Measurements from ENCODE around the gene GOLGA6L10.
"Not testable (repeated sequence)": the region's sequence is repeated elsewhere in the genome, so short reads cannot be mapped to it uniquely, and the experiment has no call there.

Gene GOLGA6L10, protein sequence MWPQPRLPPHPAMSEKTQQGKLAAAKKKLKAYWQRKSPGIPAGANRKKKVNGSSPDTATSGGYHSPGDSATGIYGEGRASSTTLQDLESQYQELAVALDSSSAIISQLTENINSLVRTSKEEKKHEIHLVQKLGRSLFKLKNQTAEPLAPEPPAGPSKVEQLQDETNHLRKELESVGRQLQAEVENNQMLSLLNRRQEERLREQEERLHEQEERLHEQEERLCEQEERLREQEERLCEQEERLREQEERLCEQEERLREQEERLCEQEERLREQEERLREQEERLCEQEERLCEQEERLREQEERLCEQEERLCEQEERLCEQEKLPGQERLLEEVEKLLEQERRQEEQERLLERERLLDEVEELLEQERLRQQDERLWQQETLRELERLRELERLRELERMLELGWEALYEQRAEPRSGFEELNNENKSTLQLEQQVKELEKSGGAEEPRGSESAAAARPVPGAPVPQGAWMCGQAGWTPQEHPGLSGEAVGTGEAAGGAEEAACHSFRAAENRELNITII

DNA sequence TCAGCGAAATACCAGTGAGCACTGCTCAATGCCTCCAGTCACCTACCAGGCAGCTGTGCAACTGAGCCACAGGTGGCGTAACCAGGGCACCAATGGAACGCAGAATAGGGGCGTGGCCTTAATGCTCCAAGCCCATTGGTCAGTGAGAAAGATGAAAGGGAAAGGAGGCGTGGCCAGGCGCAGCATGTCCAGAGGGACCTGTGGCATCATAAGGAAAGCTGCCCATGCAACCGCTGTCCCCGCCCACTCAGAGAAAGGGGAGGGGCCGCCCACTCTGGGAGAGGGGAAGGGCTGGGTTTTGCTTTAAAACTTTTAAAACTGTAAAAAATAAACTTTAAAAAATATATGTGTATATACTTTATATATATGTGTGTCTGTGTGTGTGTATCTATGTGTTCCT, at the start of gene GOLGA6L10:
Gene GOLGA6L10 (minus strand): TSS at position 101 of the 400 bp plus-strand sequence. CDS start 100 bp downstream, at position 1.
- not testable (repeated sequence) for DNase-seq

DNA sequence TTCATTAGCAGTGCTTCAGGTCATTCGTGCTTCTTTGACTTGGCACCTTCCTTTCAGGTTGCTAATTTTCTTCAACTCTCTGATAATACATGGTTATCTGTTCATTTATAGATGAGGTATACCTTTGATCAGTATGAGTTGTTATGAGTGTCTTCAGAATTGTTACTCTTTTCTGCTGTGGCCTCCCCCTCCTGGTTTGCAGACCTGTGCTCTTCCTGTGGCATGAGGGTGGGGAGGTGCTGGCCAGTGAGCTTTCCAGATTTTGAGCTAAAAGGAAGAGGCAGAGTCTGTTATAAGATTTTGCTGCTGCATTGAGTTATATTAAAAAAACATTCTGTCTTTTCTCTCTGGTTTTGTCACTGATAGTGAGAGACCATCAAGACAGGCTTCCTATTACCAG, 49.5 kb upstream of the GOLGA6L10 start:
- DNase-seq: no peak

DNA sequence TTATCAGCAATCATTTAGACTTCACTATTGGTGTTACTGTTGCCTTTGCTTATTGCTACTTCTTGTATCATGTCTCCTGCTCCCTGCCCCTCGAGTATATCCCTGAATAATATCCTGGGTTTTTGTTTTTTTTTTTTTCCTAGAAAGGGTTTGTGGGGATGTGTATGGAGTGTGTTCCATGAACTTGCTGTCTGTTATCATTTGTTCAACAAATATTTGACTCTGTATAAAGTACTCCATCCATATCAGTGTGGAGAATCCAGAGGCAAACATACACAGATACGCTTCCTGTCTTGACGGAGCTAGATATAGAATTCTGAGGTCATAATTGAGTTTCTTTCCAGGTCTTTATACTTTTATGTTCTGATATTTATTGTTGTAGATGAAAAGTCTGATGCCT, 48.5 kb upstream of the GOLGA6L10 start:
- no peak for DNase-seq

DNA sequence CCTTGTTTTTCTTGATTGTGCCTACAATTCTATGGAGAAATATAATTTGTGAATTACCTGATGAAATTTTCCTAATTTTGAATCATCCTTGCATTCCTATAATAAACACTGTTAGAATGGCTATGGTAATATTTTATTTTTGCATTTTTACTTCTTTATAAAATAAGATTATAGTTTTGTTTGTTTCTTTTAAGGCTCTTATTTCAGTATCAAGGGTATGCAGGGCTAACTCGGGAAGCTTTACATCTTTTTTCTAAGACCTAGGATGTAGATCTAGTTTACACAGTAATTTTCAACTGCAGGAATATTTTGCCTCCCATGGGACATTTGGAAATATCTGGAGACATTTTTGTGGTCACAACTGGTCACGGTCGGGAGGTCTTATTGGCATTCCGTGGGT, 46.5 kb upstream of the GOLGA6L10 start:
- DNase-seq: peak; percentile 44

DNA sequence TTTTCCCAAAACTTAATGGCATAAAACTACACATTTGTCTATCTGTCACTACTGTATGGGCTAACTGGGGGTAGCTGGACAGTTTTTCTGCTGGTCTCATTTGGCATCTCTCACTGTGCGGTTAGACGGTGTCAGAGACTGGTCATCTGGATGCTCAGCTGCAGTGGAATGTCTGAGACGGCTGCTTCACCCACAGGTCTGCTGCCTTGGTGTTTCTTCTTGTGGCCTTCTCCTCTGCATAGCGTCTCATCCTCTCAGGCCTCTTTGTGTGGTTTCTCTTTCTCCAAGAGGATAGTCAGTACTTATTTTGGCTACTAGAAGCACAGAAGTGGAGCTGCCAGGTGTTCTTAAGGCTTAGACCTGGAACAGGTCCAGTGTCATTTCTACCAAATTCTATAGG, 44.4 kb upstream of the GOLGA6L10 start:
- DNase-seq: peak; percentile 61

DNA sequence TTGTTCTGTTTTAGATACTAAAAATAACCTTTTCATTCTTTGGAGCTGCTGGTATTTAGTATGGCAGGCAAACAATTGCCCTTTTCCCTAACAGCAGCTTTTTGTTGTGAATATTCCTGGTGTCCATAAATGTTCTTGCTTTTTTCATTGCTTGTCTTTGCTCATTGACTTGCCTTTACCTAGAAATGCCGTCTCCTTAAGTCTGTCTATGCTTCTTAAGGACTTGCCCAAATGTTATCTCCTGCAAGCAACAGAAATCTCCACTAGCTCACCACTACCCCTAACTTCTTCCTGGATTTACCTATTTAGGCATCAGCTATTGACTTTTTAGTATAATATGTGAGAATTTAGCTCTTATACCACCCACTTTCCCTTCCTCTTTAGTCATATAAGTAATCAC, 42.8 kb upstream of the GOLGA6L10 start:
- not testable (repeated sequence) for DNase-seq

DNA sequence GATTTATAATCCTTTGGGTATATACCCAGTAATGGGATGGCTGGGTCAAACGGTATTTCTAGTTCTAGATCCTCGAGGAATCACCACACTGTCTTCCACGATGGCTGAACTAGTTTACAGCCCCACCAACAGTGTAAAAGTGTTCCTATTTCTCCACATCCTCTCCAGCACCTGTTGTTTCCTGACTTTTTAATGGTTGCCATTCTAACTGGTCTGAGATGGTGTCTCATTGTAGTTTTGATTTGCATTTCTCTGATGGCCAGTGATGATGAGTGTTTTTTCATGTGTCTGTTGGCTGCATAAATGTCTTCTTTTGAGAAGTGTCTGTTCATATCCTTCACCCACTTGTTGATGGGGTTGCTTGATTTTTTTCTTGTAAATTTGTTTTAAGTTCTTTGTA, 40.9 kb upstream of the GOLGA6L10 start:
- not testable (repeated sequence) for DNase-seq

DNA sequence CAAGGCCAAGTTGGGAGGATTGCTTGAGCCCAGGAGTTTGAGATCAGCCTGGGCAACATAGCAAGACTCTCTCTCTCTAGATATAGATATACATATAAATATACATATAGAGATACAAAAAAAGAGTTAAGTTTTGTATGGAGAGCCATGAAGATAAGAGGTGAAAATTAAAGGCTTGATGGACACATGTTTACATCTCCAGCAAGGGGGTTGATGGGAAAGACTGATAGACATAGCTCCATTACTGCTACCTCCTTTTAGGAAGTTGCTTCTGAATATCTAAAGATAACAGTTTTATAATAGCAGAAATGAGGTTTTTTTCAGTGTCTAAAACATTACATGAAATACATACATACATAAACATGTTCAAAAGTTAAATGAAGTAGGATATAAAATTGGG, 37.9 kb upstream of the GOLGA6L10 start:
- not testable (repeated sequence) for DNase-seq

DNA sequence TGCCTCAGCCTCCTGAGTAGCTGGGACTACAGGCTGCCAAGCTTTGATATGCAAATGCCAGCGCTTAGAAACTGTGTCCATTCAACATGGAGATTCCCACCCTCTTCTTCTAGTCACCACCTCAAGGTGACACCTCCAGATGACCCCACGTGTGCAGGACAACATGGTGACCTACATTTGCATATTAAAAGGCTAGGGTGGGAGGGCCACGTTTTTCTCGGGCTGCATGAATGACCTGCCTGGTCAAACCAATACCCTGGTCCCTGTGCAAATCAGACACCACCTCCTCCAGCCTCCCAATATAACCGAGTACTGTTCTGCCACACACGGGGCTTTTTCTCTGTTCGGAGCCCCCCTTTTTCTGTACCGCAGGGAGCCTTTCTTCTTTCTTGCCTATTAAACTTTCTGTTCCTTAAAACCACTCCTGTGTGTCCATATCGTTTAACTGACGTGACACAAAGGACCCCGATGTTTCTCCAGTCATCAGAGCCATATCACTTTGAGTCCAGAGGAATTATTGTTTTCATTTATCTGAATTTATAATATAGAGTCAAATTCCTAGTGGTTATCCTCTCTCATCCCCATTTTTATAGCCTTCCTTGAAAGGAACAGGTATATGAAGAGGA, 32.2 kb upstream of the GOLGA6L10 start:
- DNase-seq: not testable (repeated sequence)

DNA sequence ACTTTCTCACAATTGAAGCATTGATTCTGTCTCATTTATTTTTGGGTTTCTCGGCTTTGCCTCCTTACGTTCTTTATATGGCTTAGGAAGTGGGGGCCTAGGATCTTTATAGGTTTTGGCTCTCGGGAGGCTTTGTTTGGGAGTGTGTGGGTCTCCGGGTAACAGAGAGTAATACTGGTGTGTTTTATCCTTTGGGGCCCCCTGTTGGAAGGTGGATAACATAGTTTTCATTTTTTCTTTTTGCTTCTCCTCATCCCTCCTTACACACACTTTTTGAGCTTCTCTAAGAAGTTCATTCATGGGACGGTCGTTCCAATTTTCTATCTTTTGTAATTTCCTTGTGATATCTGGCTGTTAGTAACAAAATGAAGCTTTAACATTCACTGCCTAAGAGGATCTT, 30.3 kb upstream of the GOLGA6L10 start:
- not testable (repeated sequence) for DNase-seq

DNA sequence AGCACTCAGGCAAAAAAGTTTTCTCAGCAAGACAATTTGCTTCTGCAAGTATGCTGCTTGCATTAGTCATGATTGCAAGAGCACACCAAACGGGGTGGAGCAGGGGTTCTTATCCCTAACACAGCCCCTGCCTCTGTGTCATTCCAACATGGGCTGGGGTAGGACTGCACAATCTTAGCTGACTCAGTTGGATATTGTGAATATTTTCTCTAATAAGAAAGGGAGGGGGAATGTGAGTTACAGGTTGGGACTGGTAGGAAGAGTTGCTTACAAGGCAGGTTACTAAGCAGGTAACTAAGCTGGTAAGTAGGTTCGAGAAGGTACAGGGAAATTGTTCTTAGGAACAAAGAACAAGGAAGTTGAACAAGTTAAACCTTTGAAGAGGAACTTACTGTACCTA, 24.4 kb upstream of the GOLGA6L10 start:
- peak; percentile 38 for DNase-seq

DNA sequence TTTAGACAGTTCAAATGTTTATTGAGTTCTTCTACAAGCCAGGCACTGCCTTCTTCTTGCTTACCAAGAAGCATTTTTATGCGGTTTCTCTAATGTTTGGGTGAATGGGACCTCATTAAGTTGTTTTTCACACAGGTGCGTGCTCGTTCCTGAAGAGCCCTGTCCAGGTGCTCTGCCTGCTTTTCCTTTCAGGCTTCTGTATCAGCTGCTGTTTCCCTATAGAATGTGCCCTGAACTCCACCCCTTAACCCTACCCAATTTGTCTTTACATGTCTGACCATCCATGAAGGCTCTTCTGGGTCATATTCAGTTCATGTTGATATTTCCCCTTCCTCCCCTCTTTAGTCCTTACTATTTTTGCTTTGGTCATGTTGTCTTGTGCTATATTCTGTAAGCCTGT, 22.4 kb upstream of the GOLGA6L10 start:
- no peak for DNase-seq

DNA sequence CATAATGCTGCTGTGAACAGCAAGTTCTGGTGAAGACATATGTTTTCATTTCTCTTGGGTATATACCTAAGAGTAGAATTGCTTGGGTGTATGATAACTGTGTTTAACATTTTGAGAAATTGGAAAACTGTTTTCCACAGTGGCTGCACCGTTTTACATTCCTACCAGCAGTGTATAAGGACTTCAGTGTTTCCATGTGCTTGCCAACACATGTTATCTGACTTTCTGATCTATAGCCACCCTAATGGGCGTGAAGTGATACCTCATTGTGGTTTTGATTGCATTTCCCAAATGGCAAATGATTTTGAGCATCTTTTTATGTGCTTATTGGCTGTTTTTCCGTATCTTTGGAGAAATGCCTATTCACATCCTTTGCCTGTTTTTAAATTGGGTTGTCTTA, 18.5 kb upstream of the GOLGA6L10 start:
- DNase-seq: peak; percentile 22

DNA sequence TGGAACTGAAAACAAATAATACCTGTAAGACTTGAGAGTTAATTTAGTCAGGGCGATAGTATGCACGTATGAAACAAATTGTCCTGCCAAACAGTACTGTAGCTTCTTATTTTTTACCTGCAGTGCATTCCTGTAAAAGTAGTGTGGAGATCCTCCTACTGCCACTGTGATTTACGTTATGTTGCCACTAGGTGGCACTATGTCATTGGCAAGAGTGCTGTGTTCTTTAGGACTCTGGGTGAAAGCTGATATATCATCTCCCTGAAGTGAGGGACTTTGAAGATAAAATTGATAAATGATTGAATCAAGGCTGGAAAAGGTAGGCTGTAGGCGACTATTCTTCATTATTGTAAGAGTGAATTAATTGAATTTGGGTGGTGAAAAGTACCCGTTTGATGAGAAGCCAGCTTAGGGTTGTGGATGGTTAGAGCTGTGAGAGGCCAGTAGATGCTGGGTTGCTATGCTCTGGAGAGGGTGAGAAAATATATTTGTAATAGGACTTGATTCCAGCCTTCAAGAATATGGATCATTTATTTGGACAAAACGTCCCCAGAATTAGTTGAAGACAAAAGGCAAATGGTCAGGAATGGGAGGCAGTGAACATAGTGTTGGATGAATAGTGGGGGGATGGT, 16.5 kb upstream of the GOLGA6L10 start:
- DNase-seq: not testable (repeated sequence)

DNA sequence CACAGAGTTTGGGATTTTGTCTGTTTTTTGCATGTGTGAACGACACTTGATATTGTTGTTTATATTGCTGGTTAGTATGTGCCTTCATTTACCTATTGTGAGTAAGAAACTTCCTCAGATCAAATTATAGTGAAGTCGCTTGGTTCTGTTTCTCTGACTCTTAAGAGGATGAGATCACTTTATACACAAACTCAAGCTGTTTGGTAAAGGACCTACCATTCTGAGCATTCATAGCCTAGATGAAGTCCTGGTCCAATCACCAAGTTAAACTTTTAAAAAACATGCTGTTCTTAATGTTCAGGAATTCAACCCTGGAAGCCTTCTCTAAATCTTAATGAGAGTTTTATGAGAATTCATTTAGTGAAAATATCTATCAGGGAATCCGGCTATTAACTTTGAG, 15.3 kb upstream of the GOLGA6L10 start:
- not testable (repeated sequence) for DNase-seq

DNA sequence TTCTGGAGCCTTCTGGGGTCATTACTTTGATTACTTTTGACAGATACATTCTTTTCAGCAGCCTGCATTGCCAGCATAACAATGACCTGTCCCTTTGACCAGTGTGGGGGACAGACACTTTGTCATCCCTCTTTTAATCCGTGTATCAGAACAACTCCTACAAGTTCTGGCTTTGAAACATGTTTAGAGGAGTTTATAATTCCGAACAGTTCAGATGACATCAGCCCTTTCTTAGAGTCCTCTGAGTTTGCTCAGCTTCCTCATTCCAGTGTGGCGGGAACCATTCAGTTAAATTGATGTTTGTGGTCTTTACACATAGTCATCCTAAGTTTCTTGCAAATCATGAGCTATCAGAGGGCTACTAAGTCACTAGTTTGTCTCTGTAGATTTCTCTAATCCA, 13.5 kb upstream of the GOLGA6L10 start:
- not testable (repeated sequence) for DNase-seq

DNA sequence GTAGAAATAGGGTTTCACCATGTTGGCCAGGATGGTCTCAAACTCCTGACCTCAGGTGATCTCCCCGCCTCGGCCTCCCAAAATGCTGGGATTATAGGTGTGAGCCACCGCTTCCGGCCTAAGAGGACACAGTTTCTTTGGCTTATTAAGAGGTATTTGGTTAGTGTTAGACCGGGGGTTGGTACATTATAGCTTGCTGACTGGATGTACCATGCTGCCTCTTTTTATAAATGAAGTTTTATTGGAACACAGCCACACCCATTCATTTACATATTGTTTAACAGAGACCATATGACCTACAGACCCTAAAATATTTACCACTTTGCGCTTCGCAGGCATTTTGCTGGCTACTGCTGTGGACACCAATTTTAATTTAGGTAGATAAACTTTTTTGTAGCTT, 11.3 kb upstream of the GOLGA6L10 start:
- DNase-seq: not testable (repeated sequence)

DNA sequence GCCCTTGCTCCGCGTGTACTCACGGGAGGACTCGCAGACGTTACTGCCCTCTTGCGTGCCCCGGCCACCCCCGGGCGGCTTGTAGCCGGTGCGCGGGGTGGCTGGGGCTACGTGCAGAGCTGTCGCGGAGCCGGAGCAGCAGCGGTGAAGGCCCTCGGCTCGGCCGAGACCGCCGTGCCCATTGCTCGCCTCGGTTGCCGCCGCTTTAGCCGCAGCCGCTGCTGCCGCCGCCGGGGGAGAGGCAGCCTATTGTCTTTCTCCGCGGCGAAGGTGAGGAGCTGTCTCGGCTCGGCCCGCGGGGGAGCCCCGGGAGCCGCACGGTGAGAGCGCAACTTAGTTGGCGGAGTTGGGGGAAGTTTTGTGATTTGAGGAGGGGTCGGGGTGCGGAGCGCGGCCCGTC, 5.8 kb upstream of the GOLGA6L10 start:
- not testable (repeated sequence) for DNase-seq

DNA sequence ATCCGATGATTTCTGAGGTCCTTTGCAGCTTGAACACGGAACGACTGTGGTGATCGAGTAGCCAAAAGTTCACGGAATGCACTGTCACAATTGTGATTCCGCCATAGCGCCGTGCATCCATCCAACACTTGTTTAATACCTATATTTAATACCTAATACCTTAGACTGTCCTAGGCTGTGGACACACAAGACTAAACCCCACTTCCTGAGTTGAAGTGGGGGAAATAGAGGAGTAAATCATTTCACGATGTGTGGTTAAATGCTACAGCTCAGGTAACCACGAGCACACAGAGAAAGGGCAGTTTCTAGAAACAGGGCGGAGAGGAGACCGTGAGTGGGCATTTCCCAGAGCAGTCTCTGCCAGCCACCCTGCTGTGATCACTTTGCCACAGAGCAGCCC, 5.3 kb upstream of the GOLGA6L10 start:
- DNase-seq: not testable (repeated sequence)

DNA sequence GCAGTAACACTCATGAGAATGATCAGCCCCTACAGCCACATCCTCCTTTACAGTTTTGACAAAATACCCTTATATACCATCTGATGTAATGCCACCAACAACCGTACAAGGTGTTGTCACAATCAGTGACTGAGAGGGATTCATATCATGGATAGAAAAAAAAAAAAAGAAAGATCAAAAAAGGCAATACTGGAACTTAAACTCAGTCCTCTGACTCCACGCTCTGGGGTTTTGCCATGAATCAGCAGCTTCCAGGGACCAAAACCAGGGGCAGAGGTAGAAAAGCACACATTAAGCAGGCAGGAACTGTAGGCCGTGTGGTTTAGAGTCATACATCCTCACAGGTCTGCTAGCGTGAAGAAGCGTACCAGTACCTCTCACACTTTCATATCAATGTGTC, 1.6 kb downstream of the GOLGA6L10 start:
- not testable (repeated sequence) for DNase-seq

DNA sequence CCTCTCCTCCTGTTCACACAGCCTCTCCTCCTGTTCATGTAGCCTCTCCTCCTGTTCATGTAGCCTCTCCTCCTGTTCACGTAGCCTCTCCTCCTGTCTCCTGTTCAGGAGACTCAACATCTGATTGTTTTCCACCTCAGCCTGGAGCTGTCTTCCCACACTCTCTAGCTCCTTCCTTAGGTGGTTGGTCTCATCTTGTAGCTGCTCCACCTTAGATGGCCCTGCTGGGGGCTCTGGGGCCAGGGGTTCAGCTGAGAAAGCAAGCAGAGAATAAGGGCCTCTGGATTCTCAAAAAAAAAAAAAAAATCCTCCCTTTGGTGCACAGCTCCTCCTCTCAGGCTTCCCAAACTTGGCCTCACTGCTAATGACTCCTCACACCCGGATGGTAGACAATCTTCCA, 4.1 kb downstream of the GOLGA6L10 start:
- DNase-seq: not testable (repeated sequence)

DNA sequence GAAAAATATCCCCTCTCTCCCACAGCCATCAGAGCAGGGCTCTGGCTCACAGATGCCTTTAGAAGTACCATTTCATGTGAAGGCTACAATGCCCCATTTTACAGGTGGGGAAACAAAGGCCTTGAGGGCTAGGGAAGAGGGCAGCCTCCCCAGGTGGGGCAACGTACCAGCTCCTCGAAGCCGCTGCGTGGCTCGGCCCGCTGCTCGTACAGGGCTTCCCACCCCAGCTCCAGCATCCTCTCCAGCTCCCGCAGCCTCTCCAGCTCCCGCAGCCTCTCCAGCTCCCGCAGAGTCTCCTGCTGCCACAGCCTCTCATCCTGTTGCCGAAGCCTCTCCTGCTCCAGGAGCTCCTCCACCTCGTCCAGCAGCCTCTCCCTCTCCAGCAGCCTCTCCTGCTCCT, 4.9 kb downstream of the GOLGA6L10 start:
- not testable (repeated sequence) for DNase-seq

DNA sequence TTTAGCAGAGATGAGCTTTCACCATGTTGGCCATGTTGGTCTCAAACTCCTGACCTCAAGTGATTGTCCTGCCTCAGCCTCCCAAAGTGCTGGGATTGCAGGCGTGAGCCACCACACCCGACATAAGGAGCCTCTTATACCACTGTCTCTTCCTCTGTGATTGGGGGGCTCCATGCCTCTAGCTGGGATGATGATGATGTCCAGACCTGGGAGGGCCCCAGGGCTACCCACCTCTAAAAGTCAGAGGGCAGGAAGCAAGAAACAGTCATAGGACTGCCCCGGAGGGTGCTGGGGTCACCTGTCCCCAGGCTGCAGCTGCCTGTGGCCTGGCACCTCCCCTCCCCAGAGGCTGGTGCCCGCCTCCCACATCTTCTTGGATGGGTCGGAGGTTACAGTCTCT, 5.4 kb downstream of the GOLGA6L10 start:
- not testable (repeated sequence) for DNase-seq
